ENCODE results near the gene HSPBP1.
A peak's percentile ranks its signal among the peaks of the same experiment; 100 is the strongest.

Gene HSPBP1

GRCh38 chr19:55299991-55300390, 20.1 kb upstream of the HSPBP1 start:
- no peak for DNase-seq (ENCODE audit: low read depth in 1 of 2, low spot score in 1 of 2)
- no peak overlapping the region for H3K27ac ChIP-seq (replicated peaks)
- TF ChIP-seq GABPA (IDR thresholded peaks at IDR 0.05; ENCODE audit: low read depth) (no peak), SPI1 (IDR thresholded peaks at IDR 0.05; ENCODE audit: borderline replicate concordance, low read depth) (no peak), POLR2AphosphoS5 (IDR thresholded peaks at IDR 0.05; ENCODE audit: low read depth) (no peak), REST (IDR thresholded peaks at IDR 0.05; ENCODE audit: insufficient replicate concordance, low read depth) (no peak), CTCF (IDR thresholded peaks at IDR 0.05; ENCODE audit: insufficient read depth, low read length) (no peak)
- no peak overlapping the region for H3K4me3 ChIP-seq (replicated peaks; ENCODE audit: insufficient read depth, low read length)
- H3K27me3 ChIP-seq (ENCODE audit: insufficient read depth, poor library complexity, severe bottlenecking) = no peaks in the 10 kb centered on the region

GRCh38 chr19:55297267-55297666, 17.4 kb upstream of the HSPBP1 start:
- TF ChIP-seq CTCF (IDR thresholded peaks at IDR 0.05; ENCODE audit: insufficient read depth, low read length) (no peak), SPI1 (IDR thresholded peaks at IDR 0.05; ENCODE audit: borderline replicate concordance, low read depth) (peak; percentile 38; the same call in 1 of the 2 replicates), POLR2AphosphoS5 (IDR thresholded peaks at IDR 0.05; ENCODE audit: low read depth) (no peak), GABPA (IDR thresholded peaks at IDR 0.05; ENCODE audit: low read depth) (no peak)
- no peak overlapping the region for H3K4me3 ChIP-seq (replicated peaks; ENCODE audit: insufficient read depth, low read length)
- peak in 1 of 2 experiments; percentile 24 for DNase-seq (ENCODE audit: low read depth in 1 of 2, low spot score in 1 of 2)

GRCh38 chr19:55289117-55289796, 9.3 kb upstream of the HSPBP1 start:
- DNase-seq (ENCODE audit: low read depth in 1 of 2, low spot score in 1 of 2) = no peak
- Histone ChIP-seq H3K27me3 (ENCODE audit: insufficient read depth, poor library complexity, severe bottlenecking) (no peaks in the 10 kb centered on the region), H3K27ac (replicated peaks) (no peak overlapping the region), H3K4me3 (replicated peaks; ENCODE audit: insufficient read depth, low read length) (no peak overlapping the region)
- no peak for TF ChIP-seq SPI1 (IDR thresholded peaks at IDR 0.05; ENCODE audit: borderline replicate concordance, low read depth)

More at GRCh38 chr19:55297267-55297666, 17.4 kb upstream of the HSPBP1 start:
- Histone ChIP-seq H3K27ac (replicated peaks) (no peak overlapping the region), H3K27me3 (ENCODE audit: insufficient read depth, poor library complexity, severe bottlenecking) (no peaks in the 10 kb centered on the region)

GRCh38 chr19:55287361-55288079, 7.6 kb upstream of the HSPBP1 start:
- no peak overlapping the region for H3K4me3 ChIP-seq (replicated peaks; ENCODE audit: insufficient read depth, low read length)
- TF ChIP-seq REST (IDR thresholded peaks at IDR 0.05; ENCODE audit: insufficient replicate concordance, low read depth) (no peak), POLR2AphosphoS5 (IDR thresholded peaks at IDR 0.05; ENCODE audit: low read depth) (no peak), GABPA (IDR thresholded peaks at IDR 0.05; ENCODE audit: low read depth) (no peak), SPI1 (IDR thresholded peaks at IDR 0.05; ENCODE audit: borderline replicate concordance, low read depth) (no peak), CTCF (IDR thresholded peaks at IDR 0.05; ENCODE audit: insufficient read depth, low read length) (no peak)
- peaks cover 3% of the 10 kb centered on the region for H3K27me3 ChIP-seq (ENCODE audit: insufficient read depth, poor library complexity, severe bottlenecking)
- DNase-seq (ENCODE audit: low read depth in 1 of 2, low spot score in 1 of 2) = no peak
- no peak overlapping the region for H3K27ac ChIP-seq (replicated peaks)

Measured in HL-60 (cell line).